OCI-LY7 (cell line): ENCODE results near the gene CCDC102A.

Experiments
- CTCF ChIP-seq: fragments of 200-600 bp; sonication (generic); conservative IDR thresholded peaks from 2 replicates; pipeline ENCODE4 v1.5.1; 2014; ENCODE audit warnings: mild to moderate bottlenecking, antibody characterized with exemption, low read length, moderate library complexity, mixed read lengths
- EZH2phosphoT487 ChIP-seq: fragments of 200-600 bp; sonication (generic); IDR thresholded peaks from 2 replicates; pipeline ENCODE4 v1.6.1; 2018; ENCODE audit warnings: low read depth, borderline replicate concordance, mild to moderate bottlenecking, mixed run types, antibody characterized with exemption, low read length, moderate library complexity, mixed read lengths

- TF ChIP-seq CTCF = no peak
- TF ChIP-seq EZH2phosphoT487 = no peak
Observed at GRCh38 chr16:57533431-57534336, 2.7 kb downstream of the CCDC102A start.
